Neural cell (in vitro differentiated cells): ENCODE data around the gene GSK3A. TPM values are rescaled to one million over a fixed set of nuclear protein-coding genes. Genes with fewer than 3 reads are reported as not detected.

Source experiments
- H2AFZ ChIP-seq: fragments of 200-600, 300-800 bp; sonication (generic), shearing (Covaris generic); 2 replicates; pipeline ENCODE4 v1.6.0; 2014; ENCODE audit warnings: low read depth, mild to moderate bottlenecking, antibody characterized with exemption, low read length, moderate library complexity
- H3F3A ChIP-seq: fragments of 200-600 bp; shearing (Covaris generic); 2 replicates; pipeline ENCODE4 v1.6.1; 2016; ENCODE audit warnings: mild to moderate bottlenecking, moderate library complexity, mixed read lengths, antibody characterized with exemption, low read length; ENCODE audit not compliant: insufficient read depth, poor library complexity, severe bottlenecking
- H3K27ac ChIP-seq: fragments of 200-600, 300-800 bp; sonication (generic), shearing (Covaris generic); 2 replicates; pipeline ENCODE4 v1.5.1; 2014; ENCODE audit warnings: mild to moderate bottlenecking, low read length, moderate library complexity
- H3K27me3 ChIP-seq: fragments of 300-800, 200-600 bp; sonication (generic), shearing (Covaris generic); 2 replicates; pipeline ENCODE4 v1.6.0; 2014; ENCODE audit warnings: mild to moderate bottlenecking, low read depth, low read length, moderate library complexity; ENCODE audit not compliant: insufficient read depth
- H3K36me3 ChIP-seq: fragments of 300-800, 200-600 bp; sonication (generic), shearing (Covaris generic); 2 replicates; pipeline ENCODE4 v1.5.1; 2014; ENCODE audit warnings: mild to moderate bottlenecking, antibody characterized with exemption, low read length, moderate library complexity; ENCODE audit not compliant: insufficient read depth
- H3K4me2 ChIP-seq: fragments of 300-800, 200-600 bp; sonication (generic), shearing (Covaris generic); 2 replicates; pipeline ENCODE4 v1.6.0; 2014; ENCODE audit warnings: mild to moderate bottlenecking, low read length
- H3K4me3 ChIP-seq: fragments of 300-800, 200-600 bp; sonication (generic), shearing (Covaris generic); 2 replicates; pipeline ENCODE4 v1.5.1; 2014; ENCODE audit warnings: mild to moderate bottlenecking, low read length, moderate library complexity
- H3K79me2 ChIP-seq: fragments of 200-600 bp; shearing (Covaris generic); replicated peaks from 2 replicates; pipeline ENCODE4 v1.6.0; 2014; ENCODE audit warnings: mild to moderate bottlenecking, low read length, moderate library complexity; ENCODE audit not compliant: insufficient read depth
- H3K9ac ChIP-seq: fragments of 300-800, 200-600 bp; sonication (generic), shearing (Covaris generic); 2 replicates; pipeline ENCODE4 v1.6.1; 2016; ENCODE audit warnings: mild to moderate bottlenecking, low read length, mixed read lengths
- H3K9me2 ChIP-seq: fragments of 200-600 bp; shearing (Covaris generic); 2 replicates; pipeline ENCODE4 v1.6.1; 2016; ENCODE audit warnings: mild to moderate bottlenecking, low read length, mixed read lengths; ENCODE audit not compliant: insufficient read depth
- H3K9me3 ChIP-seq: fragments of 200-600, 300-800 bp; sonication (generic), shearing (Covaris generic); 2 replicates; pipeline ENCODE4 v1.6.1; 2016; ENCODE audit warnings: mild to moderate bottlenecking, mixed run types, low read length, moderate library complexity, mixed read lengths
- H4K20me1 ChIP-seq: fragments of 200-600 bp; shearing (Covaris generic); 2 replicates; pipeline ENCODE4 v1.6.1; 2016; ENCODE audit warnings: mild to moderate bottlenecking, mixed run types; ENCODE audit not compliant: insufficient read depth
- EP300 ChIP-seq: fragments of 450-650 bp; conservative IDR thresholded peaks from 2 replicates; pipeline ENCODE4 v1.6.1; 2014; ENCODE audit warnings: antibody characterized with exemption, mild to moderate bottlenecking, moderate library complexity; ENCODE audit not compliant: poor library complexity, severe bottlenecking
- EZH2 ChIP-seq: fragments of 200-600, 300-800 bp; shearing (Covaris generic), sonication (generic); IDR thresholded peaks from 2 replicates; pipeline ENCODE4 v1.6.1; 2014; ENCODE audit warnings: antibody characterized with exemption, low read length, borderline replicate concordance, mild to moderate bottlenecking; ENCODE audit not compliant: insufficient read depth, poor library complexity, severe bottlenecking
- MXI1 ChIP-seq: fragments of 450-650 bp; conservative IDR thresholded peaks from 2 replicates; pipeline ENCODE4 v1.6.1; 2014; ENCODE audit warnings: antibody characterized with exemption, mild to moderate bottlenecking; ENCODE audit not compliant: poor library complexity, severe bottlenecking
- POLR2AphosphoS5 ChIP-seq: IDR thresholded peaks from 2 replicates; pipeline ENCODE4 v1.6.1; 2012
- RAD21 ChIP-seq: fragments of 450-650 bp; conservative IDR thresholded peaks from 2 replicates; pipeline ENCODE4 v1.6.1; 2014; ENCODE audit warnings: antibody characterized with exemption, mild to moderate bottlenecking, moderate library complexity
- SMC3 ChIP-seq: fragments of 450-650 bp; conservative IDR thresholded peaks from 2 replicates; pipeline ENCODE4 v1.6.1; 2014; ENCODE audit warnings: antibody characterized with exemption, mild to moderate bottlenecking, moderate library complexity; ENCODE audit not compliant: poor library complexity
- TAF1 ChIP-seq: IDR thresholded peaks from 2 replicates; pipeline ENCODE4 v1.6.1; 2012; ENCODE audit warnings: low read depth
- polyA plus RNA-seq: library from polyadenylated mRNA; depleted of rRNA; stranded (reverse); fragments of >200 nt; gene quantifications from 2 replicates; pipeline ENCODE4 v1.2.3, GENCODE V29; 2014
- TF ChIP-seq, protein P1 (sequence below): fragments of 450-650 bp; IDR thresholded peaks from 2 replicates; pipeline ENCODE4 v1.5.1; 2014; ENCODE audit warnings: antibody characterized with exemption, mild to moderate bottlenecking, moderate library complexity; ENCODE audit not compliant: poor library complexity, severe bottlenecking
- TF ChIP-seq, protein P2 (sequence below): IDR thresholded peaks from 2 replicates; pipeline ENCODE4 v1.6.1; 2012; ENCODE audit warnings: borderline replicate concordance

GSK3A gene
- polyA plus RNA-seq, 1 donor from 2014 or later, result 25.2 TPM

DNA sequence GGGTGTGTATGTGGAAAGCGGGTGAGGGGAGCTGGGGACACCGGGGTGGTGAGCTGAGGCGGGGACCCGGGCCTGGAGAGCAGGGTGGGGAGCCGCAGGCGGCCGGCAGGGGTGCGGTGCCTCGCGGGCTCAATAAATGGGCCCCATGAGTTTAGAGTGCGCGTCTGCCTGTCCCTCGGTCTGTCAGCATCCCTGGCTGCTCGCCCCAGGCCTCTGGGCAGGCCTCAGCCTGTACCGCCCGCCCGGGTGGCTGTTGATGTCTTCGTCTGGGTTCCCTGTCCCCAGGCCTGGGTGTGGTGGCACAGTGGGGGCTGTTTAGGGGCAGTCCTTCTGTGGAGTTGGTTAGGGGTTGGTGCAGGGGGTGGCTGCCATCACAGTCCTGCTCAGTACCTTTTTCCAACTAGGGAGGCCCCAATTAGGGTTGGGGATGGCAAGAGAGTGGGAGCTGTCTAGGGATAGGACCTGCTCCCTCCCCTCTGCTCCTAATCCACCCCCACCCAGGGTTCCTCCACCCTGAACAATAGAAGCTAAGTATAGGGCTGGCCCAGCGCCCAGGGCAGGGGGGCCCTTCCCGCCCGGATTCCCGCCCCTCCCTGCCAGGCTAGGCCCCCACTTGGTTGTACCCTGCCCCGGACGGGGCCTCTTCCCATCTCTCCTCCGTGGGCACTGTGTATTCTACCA lies 38.9 kb upstream of the GSK3A start:
- no peaks in the 10 kb centered on the region for H3K9me2 ChIP-seq
- peak overlapping the region; percentile 65 for H3K4me2 ChIP-seq
- no peaks in the 10 kb centered on the region for H3F3A ChIP-seq
- TF ChIP-seq, protein P1, sequence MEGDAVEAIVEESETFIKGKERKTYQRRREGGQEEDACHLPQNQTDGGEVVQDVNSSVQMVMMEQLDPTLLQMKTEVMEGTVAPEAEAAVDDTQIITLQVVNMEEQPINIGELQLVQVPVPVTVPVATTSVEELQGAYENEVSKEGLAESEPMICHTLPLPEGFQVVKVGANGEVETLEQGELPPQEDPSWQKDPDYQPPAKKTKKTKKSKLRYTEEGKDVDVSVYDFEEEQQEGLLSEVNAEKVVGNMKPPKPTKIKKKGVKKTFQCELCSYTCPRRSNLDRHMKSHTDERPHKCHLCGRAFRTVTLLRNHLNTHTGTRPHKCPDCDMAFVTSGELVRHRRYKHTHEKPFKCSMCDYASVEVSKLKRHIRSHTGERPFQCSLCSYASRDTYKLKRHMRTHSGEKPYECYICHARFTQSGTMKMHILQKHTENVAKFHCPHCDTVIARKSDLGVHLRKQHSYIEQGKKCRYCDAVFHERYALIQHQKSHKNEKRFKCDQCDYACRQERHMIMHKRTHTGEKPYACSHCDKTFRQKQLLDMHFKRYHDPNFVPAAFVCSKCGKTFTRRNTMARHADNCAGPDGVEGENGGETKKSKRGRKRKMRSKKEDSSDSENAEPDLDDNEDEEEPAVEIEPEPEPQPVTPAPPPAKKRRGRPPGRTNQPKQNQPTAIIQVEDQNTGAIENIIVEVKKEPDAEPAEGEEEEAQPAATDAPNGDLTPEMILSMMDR, result no peak
- TF ChIP-seq, protein P2, sequence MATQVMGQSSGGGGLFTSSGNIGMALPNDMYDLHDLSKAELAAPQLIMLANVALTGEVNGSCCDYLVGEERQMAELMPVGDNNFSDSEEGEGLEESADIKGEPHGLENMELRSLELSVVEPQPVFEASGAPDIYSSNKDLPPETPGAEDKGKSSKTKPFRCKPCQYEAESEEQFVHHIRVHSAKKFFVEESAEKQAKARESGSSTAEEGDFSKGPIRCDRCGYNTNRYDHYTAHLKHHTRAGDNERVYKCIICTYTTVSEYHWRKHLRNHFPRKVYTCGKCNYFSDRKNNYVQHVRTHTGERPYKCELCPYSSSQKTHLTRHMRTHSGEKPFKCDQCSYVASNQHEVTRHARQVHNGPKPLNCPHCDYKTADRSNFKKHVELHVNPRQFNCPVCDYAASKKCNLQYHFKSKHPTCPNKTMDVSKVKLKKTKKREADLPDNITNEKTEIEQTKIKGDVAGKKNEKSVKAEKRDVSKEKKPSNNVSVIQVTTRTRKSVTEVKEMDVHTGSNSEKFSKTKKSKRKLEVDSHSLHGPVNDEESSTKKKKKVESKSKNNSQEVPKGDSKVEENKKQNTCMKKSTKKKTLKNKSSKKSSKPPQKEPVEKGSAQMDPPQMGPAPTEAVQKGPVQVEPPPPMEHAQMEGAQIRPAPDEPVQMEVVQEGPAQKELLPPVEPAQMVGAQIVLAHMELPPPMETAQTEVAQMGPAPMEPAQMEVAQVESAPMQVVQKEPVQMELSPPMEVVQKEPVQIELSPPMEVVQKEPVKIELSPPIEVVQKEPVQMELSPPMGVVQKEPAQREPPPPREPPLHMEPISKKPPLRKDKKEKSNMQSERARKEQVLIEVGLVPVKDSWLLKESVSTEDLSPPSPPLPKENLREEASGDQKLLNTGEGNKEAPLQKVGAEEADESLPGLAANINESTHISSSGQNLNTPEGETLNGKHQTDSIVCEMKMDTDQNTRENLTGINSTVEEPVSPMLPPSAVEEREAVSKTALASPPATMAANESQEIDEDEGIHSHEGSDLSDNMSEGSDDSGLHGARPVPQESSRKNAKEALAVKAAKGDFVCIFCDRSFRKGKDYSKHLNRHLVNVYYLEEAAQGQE, result no peak
- TF ChIP-seq EZH2 (no peak), SMC3 (no peak), POLR2AphosphoS5 (no peak), EP300 (no peak), RAD21 (no peak), TAF1 (no peak), MXI1 (no peak)
- no peak overlapping the region for H2AFZ ChIP-seq
- no peaks in the 10 kb centered on the region for H3K9me3 ChIP-seq
- peak overlapping the region; percentile 91 for H3K4me3 ChIP-seq
- no peaks in the 10 kb centered on the region for H3K36me3 ChIP-seq
- peak overlapping the region; percentile 99 for H3K27ac ChIP-seq
- H4K20me1 ChIP-seq, result peaks cover 10% of the 10 kb centered on the region
- no peaks in the 10 kb centered on the region for H3K27me3 ChIP-seq
- H3K79me2 ChIP-seq, result peaks cover 30% of the 10 kb centered on the region
- peak overlapping the region; percentile 95 for H3K9ac ChIP-seq

DNA sequence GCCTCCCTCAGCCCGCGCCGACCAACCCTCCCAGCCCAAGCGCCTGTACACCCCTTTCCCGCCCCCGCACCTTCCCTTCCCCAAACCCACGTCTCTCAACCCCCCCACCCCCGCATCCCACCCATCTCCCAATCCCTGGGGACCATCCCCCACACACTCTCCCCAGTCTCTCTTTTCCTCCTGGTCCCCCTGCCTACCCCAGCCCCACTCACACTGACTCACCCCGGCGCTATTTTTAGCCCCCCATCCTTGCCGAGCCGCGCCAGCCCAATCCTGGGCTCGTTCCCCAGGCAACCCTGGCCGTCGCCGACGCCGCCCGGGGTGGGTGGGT lies 38.4 kb upstream of the GSK3A start:
- H3K4me3 ChIP-seq, result peak overlapping the region; percentile 91
- peaks cover 9% of the 10 kb centered on the region for H4K20me1 ChIP-seq
- no peaks in the 10 kb centered on the region for H3F3A ChIP-seq
- no peaks in the 10 kb centered on the region for H3K9me3 ChIP-seq
- H3K79me2 ChIP-seq, result peaks cover 27% of the 10 kb centered on the region
- no peaks in the 10 kb centered on the region for H3K27me3 ChIP-seq
- TF ChIP-seq TAF1, result no peak
- TF ChIP-seq, protein P2, result no peak
- H3K27ac ChIP-seq, result peak overlapping the region; percentile 99
- H3K9ac ChIP-seq, result peak overlapping the region; percentile 95
- no peak overlapping the region for H3K4me2 ChIP-seq
- H3K9me2 ChIP-seq, result no peaks in the 10 kb centered on the region
- no peak overlapping the region for H2AFZ ChIP-seq
- H3K36me3 ChIP-seq, result no peaks in the 10 kb centered on the region
